HL-60 (cell line): ENCODE measurements around the gene TSHZ2.

ENCODE experiments used
- DNase-seq, 2 experiments: peaks; one replicate each; pipeline ENCODE4 v3.0.0-alpha.2; 2010 to 2020; ENCODE audit warnings: low read depth in 1 of 2, low spot score in 1 of 2
- H3K27ac ChIP-seq: fragments of 250-450 bp; sonication (Bioruptor Pico); replicated peaks from 2 replicates; pipeline ENCODE4 v1.5.1; 2020; ENCODE audit warnings: mild to moderate bottlenecking, moderate library complexity
- H3K27me3 ChIP-seq: fragments of 250-450 bp; sonication (Bioruptor Pico); 2 replicates; pipeline ENCODE4 v1.5.1; 2021; ENCODE audit warnings: mild to moderate bottlenecking, moderate library complexity; ENCODE audit not compliant: insufficient read depth, poor library complexity, severe bottlenecking
- H3K4me3 ChIP-seq: replicated peaks from 2 replicates; pipeline ENCODE4 v1.5.1; 2011; ENCODE audit warnings: mild to moderate bottlenecking, control low read depth, low read length; ENCODE audit not compliant: insufficient read depth
- GABPA ChIP-seq: IDR thresholded peaks from 2 replicates; pipeline ENCODE4 v1.6.1; 2012; ENCODE audit warnings: low read depth
- POLR2AphosphoS5 ChIP-seq: IDR thresholded peaks from 2 replicates; pipeline ENCODE4 v1.6.1; 2012; ENCODE audit warnings: low read depth
- REST ChIP-seq: IDR thresholded peaks from 2 replicates; pipeline ENCODE4 v1.6.1; 2012; ENCODE audit warnings: low read depth; ENCODE audit not compliant: insufficient replicate concordance
- SPI1 ChIP-seq: IDR thresholded peaks from 2 replicates; pipeline ENCODE4 v1.6.1; 2012; ENCODE audit warnings: low read depth, mild to moderate bottlenecking, borderline replicate concordance
- TF ChIP-seq, protein P1 (sequence below): IDR thresholded peaks from one replicate; pipeline ENCODE4 v1.5.1; 2011; ENCODE audit warnings: low read length, control low read depth, inconsistent platforms; ENCODE audit not compliant: insufficient read depth

TSHZ2 gene

GRCh38 chr20:53003420-53004154, 31.4 kb downstream of the TSHZ2 start:
- no peak overlapping the region for H3K27ac ChIP-seq
- no peak overlapping the region for H3K4me3 ChIP-seq
- no peak for DNase-seq
- peaks cover 3% of the 10 kb centered on the region for H3K27me3 ChIP-seq
- TF ChIP-seq, protein P1, sequence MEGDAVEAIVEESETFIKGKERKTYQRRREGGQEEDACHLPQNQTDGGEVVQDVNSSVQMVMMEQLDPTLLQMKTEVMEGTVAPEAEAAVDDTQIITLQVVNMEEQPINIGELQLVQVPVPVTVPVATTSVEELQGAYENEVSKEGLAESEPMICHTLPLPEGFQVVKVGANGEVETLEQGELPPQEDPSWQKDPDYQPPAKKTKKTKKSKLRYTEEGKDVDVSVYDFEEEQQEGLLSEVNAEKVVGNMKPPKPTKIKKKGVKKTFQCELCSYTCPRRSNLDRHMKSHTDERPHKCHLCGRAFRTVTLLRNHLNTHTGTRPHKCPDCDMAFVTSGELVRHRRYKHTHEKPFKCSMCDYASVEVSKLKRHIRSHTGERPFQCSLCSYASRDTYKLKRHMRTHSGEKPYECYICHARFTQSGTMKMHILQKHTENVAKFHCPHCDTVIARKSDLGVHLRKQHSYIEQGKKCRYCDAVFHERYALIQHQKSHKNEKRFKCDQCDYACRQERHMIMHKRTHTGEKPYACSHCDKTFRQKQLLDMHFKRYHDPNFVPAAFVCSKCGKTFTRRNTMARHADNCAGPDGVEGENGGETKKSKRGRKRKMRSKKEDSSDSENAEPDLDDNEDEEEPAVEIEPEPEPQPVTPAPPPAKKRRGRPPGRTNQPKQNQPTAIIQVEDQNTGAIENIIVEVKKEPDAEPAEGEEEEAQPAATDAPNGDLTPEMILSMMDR, result no peak
- no peak for TF ChIP-seq POLR2AphosphoS5
- TF ChIP-seq SPI1, result no peak
- TF ChIP-seq REST, result no peak
- no peak for TF ChIP-seq GABPA

DNA sequence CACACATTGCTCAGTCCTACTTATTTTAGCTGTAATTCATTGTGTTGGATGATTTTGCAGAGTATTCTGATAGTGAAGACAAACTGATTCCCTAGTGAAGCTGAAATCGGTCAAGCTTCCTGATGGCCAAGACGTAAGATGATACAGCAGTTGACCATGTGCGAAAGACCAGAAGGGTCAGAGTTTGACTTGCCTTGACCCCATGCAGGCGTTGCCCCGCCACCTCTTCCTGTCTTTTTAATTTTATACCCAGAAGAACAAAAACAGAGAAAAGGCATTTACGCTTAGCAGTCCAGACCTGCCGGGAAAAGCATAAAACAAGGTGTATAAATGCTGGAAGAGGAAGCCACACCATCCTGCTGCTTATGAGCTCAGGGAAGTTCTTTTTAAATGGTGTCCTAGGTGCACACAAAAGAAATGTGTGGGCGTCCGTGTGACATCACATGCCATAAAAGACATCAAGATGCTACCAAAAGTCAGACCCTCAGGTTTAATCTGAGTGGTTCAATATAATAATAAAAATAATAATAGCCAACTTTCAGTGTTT, 32.2 kb downstream of the TSHZ2 start:
- DNase-seq, result no peak
- Histone ChIP-seq H3K27me3 (peaks cover 3% of the 10 kb centered on the region), H3K4me3 (no peak overlapping the region), H3K27ac (no peak overlapping the region)
- no peak for TF ChIP-seq POLR2AphosphoS5
- no peak for TF ChIP-seq REST
- TF ChIP-seq GABPA, result no peak
- TF ChIP-seq, protein P1, result no peak
- TF ChIP-seq SPI1, result no peak

DNA sequence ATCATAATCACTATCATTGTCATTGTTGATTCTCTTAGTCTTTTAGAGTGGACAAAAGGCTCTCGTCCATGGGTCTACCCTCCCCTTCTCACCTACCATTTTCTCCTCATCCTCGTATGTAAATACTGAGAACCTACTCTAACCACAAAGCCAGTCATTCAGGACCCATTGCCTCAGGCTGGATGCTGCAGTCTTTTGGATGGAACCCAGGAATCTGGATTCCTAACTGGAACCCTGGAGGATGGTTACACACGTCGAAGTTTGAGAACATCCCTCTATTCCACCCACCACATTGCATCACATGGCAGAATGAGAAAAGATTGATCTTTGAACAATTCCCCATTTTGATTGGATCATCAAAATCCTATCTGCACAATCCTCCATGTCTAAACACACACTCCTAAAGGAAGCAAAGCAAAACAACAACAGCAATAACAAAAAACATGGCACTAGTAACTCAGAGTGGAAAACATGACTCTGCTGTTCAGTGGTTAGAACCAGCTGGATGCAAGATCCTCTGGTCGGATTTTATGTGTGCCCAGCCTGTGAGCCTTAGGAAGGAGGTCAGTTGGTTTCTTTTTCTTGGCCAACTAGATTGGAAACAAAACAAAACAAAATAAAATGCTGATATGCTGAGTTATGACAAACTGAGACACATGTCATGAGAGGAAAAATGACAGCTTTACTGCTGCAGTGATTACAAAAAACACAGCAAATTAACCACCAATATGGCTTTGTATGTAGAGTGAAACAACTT, 38.0 kb downstream of the TSHZ2 start:
- TF ChIP-seq GABPA (no peak), SPI1 (no peak), POLR2AphosphoS5 (no peak), REST (no peak)
- TF ChIP-seq, protein P1, result no peak
- no peak overlapping the region for H3K4me3 ChIP-seq
- H3K27me3 ChIP-seq, result peaks cover 3% of the 10 kb centered on the region
- H3K27ac ChIP-seq, result no peak overlapping the region
- no peak for DNase-seq
